WTC11 (cell line): ENCODE results near the gene ANTXR1.

Source experiments
- ZBTB21 ChIP-seq: sonication (generic); formaldehyde crosslinking; IDR thresholded peaks from 2 replicates; pipeline ENCODE4 v1.8.1; 2023; ENCODE audit warnings: mild to moderate bottlenecking, missing genetic modification reagents, borderline replicate concordance
- ZNF281 ChIP-seq: sonication (generic); formaldehyde crosslinking; IDR thresholded peaks from 2 replicates; pipeline ENCODE4 v1.8.0; 2023; ENCODE audit warnings: mild to moderate bottlenecking, missing genetic modification reagents
- TF ChIP-seq, protein P1 (sequence below): fragments of 200-600 bp; IDR thresholded peaks from 2 replicates; pipeline ENCODE4 v1.8.0; 2022; ENCODE audit warnings: antibody characterized with exemption

DNA sequence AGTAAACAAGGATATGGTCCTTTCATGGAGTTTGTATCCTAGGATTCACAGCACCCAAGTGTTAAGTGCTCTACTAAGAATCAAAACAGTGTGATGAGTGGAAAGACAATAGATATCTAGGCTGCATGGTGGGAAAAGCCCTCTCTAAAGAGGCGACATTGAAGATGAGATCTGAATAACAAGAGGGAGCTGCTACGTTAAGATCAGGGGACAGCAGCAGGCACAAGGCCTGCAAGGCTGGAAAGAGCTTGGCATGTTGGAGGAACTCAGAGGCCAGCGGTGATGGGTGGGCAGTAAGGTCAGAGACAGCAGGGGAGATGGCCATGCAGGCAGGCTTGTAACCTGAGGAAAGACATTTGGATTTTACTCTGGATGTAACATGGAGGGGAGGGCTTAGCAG, 196.5 kb downstream of the ANTXR1 start:
- TF ChIP-seq ZBTB21 (CRISPR knock-in tag), result no peak
- TF ChIP-seq, protein P1, sequence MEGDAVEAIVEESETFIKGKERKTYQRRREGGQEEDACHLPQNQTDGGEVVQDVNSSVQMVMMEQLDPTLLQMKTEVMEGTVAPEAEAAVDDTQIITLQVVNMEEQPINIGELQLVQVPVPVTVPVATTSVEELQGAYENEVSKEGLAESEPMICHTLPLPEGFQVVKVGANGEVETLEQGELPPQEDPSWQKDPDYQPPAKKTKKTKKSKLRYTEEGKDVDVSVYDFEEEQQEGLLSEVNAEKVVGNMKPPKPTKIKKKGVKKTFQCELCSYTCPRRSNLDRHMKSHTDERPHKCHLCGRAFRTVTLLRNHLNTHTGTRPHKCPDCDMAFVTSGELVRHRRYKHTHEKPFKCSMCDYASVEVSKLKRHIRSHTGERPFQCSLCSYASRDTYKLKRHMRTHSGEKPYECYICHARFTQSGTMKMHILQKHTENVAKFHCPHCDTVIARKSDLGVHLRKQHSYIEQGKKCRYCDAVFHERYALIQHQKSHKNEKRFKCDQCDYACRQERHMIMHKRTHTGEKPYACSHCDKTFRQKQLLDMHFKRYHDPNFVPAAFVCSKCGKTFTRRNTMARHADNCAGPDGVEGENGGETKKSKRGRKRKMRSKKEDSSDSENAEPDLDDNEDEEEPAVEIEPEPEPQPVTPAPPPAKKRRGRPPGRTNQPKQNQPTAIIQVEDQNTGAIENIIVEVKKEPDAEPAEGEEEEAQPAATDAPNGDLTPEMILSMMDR, result no peak
- no peak for TF ChIP-seq ZNF281 (CRISPR knock-in tag)
